HK-2 (cell line): Measurements from ENCODE around the gene GAMT.
A peak's percentile ranks its signal among the peaks of the same experiment; 100 is the strongest.
"Not testable (repeated sequence)": the region's sequence is repeated elsewhere in the genome, so short reads cannot be mapped to it uniquely, and the experiment has no call there.

Experiments
- DNase-seq: peaks from one replicate; pipeline ENCODE4 v3.0.0-alpha.2; 2018; ENCODE audit not compliant: unreplicated experiment

Gene GAMT

GRCh38 chr19:1401138-1401888, at the start of gene GAMT:
GAMT (minus strand) TSS chr19:1401542; CDS start chr19:1401476, 66 bp downstream.
- no peak for DNase-seq

GRCh38 chr19:1449467-1450442, 48.4 kb upstream of the GAMT start, which contains the start of gene APC2:
APC2 (plus strand) TSS chr19:1450121; CDS start chr19:1453002, 2,881 bp downstream.
- no peak for DNase-seq

GRCh38 chr19:1447944-1448343, 46.6 kb upstream of the GAMT start:
- DNase-seq = no peak

- no peak for DNase-seq
These were observed 46.2 kb upstream of the GAMT start for GRCh38 chr19:1447504-1447903.

- DNase-seq = no peak
These were observed 45.6 kb upstream of the GAMT start for GRCh38 chr19:1446713-1447481.

GRCh38 chr19:1445932-1446712, 44.8 kb upstream of the GAMT start:
- no peak for DNase-seq

- peak; percentile 78 for DNase-seq
These were observed 44.0 kb upstream of the GAMT start for GRCh38 chr19:1445185-1445931.

GRCh38 chr19:1441677-1442438, 40.5 kb upstream of the GAMT start:
- no peak for DNase-seq

GRCh38 chr19:1441022-1441426, 39.7 kb upstream of the GAMT start:
- DNase-seq = no peak

- no peak for DNase-seq
These were observed 39.1 kb upstream of the GAMT start for GRCh38 chr19:1440418-1440801.

GRCh38 chr19:1439525-1440417, 38.4 kb upstream of the GAMT start:
- not testable (repeated sequence) for DNase-seq

- no peak for DNase-seq
These were observed 37.6 kb upstream of the GAMT start for GRCh38 chr19:1438933-1439354.

GRCh38 chr19:1438035-1438932, 36.9 kb upstream of the GAMT start, which contains the start of gene RPS15:
RPS15 (plus strand) TSS chr19:1438396; CDS start chr19:1438426, 30 bp downstream.
- DNase-seq = peak; percentile 96

- DNase-seq = no peak
These were observed 36.3 kb upstream of the GAMT start for GRCh38 chr19:1437609-1438008.

- no peak for DNase-seq
These were observed 34.1 kb upstream of the GAMT start for GRCh38 chr19:1435378-1435989.

GRCh38 chr19:1434577-1435060, 33.3 kb upstream of the GAMT start:
- no peak for DNase-seq

GRCh38 chr19:1434040-1434366, 32.7 kb upstream of the GAMT start:
- no peak for DNase-seq
